Measurements from ENCODE around the gene NRP1.
A peak's percentile ranks its signal among the peaks of the same experiment; 100 is the strongest.

NRP1 gene

GRCh38 chr10:33201056-33201780 is 133.2 kb downstream of the NRP1 start:
- no peak for DNase-seq

- DNase-seq = peak; percentile 50
Measured at GRCh38 chr10:33199731-33200232, 134.7 kb downstream of the NRP1 start.

DNA sequence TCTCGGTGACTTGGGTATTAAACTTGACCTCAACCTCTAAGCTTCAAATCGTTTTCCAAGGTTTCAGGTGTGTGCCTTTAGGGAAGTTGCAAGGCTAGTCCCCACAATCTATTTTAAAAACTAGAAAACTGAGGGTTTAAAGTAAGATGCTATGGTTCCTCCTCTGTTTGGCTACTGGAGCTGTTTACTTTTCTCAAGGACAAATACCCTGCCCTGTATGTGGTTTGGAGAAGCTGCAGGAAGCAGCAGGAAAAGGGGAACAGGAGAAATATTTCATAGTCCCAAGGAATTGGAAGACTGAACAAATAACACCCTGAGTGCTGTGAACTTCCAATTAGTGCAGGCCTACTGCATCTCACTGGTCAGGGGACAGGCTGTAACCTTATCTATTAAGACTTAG is 135.9 kb downstream of the NRP1 start:
- DNase-seq = no peak

- no peak for DNase-seq
Measured at GRCh38 chr10:33196710-33197491, 137.6 kb downstream of the NRP1 start.

DNA sequence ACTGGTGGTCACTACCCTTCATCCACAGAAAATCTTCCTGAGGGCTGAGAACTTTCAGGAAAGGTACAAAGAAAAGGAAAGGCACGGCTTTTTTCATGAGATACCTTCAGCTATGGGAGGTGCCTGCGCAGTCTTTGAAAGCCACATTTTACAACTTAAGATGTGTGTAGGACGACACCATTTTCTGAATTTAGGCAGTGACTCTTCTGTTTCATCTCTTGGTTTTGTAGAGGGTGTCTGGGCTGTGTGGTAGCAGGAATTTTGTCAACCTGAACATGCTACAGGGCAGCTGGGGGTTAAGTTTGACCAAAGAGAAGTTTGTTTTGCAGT is 138.1 kb downstream of the NRP1 start:
- no peak for DNase-seq

- DNase-seq = peak; percentile 26
Measured at GRCh38 chr10:33195608-33196376, 138.7 kb downstream of the NRP1 start.

- peak; percentile 80 for DNase-seq
Measured at GRCh38 chr10:33193701-33194521, 140.6 kb downstream of the NRP1 start.

DNA sequence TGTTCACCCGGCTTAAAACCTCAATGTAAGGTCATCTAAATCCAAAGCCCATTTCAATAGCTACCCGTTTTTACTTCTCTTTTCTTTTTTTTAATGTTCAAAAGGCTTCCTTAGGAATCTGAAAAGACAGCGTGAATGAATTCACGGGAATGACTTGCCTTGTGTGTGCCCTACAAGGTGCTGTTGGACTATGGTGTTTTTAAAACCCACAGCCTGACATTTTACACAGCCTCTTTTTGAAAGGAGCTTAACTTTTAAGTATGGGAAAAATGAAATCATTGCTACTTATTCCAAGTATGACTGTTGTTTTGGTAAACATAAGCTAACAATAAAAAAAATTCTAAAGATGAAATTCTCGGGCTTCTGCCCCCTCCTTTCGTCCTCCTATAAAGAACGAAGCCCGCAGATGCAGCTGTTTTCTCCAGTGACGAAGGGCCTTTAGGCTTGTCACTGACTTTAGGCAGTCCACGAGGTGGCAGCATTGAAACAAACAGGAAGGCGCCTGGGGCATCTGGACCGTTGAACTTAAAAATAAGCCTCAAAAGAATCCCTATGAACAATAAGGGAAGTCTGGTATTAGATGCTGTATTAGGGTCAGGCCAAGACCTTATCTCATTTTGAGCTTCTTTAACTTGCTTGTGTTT is 141.3 kb downstream of the NRP1 start:
- DNase-seq = peak; percentile 89

- DNase-seq = peak; percentile 34
Measured at GRCh38 chr10:33192190-33192589, 142.3 kb downstream of the NRP1 start.

DNA sequence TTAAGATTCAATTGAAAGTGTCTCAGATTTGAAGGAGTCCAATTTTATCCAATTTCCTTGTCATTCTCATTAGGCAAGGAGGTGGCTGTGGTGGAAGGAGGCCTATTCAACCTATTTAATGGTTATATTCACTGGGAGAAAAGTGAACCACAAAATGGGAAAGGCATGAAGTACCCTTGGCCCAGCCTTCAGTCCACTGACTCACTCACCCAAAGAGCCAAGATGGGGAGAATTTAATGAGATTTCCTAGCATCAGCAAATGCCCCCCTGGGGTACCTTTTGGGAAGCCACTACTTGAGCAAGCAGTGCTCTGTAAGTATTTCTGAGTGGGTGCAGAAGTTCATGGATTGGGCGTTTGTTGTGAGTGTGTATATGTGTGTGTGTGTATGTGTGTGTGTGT is 144.1 kb downstream of the NRP1 start:
- DNase-seq = peak; percentile 43

- no peak for DNase-seq
Measured at GRCh38 chr10:33189808-33190207, 144.7 kb downstream of the NRP1 start.

DNA sequence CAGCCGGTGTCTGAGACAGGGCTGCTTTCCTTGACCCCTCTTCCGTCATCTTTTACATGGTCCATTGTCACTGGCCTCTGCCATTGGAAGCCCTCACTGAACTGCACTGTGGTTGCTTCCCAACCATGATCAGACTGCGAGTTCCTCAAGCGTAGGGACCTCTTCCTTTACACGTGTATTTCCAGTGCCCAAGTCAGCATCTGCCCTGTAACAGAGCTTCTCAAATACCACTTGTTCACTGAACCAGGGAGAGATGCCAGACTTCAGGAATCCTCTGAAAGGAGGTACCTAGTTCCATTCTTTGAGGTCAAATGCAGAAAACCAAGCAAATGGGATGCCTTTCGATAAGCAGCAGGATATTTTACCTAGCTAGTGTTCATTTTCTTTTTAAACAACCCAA is 145.1 kb downstream of the NRP1 start:
- no peak for DNase-seq

- no peak for DNase-seq
Measured at GRCh38 chr10:33187427-33187999, 147.0 kb downstream of the NRP1 start.

DNA sequence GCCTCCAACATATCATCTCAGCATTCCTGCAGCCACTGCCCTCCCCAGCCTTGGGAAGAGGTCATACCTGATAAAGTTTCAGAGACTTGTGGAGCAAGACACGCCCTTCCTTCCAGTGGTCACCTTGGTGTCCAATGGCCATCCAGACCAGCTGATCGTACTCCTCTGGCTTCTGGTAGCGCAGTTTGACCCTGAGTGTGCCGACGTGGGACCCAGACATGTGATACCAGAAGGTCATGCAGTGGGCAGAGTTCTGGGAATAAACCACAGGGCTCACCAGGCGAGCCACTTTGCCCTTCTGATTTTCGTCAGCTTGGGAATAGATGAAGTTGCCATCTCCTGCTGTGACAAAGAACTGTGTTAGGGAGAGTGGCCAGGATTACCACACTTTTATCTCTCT is 148.3 kb downstream of the NRP1 start:
- DNase-seq = no peak

DNA sequence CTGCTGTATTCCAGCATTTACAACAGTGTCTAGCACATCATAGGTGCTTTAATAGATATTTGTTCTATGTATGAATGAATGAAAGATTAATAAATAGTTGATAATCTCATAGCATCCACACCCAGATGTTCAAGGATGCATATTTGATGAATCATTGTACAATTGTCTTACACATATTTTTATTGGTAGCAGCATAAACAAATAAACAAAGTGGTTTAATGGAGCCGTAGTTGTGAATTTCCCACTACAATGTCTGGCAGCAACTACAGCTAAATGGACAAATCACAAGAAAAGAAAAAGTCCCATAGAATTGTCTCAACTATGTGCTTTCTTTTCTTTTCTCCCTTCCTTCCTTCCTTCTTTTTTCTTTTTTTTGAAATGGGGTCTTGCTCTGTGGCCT is 150.8 kb downstream of the NRP1 start:
- no peak for DNase-seq

GRCh38 chr10:33180921-33181320 is 153.5 kb downstream of the NRP1 start:
- no peak for DNase-seq

GRCh38 chr10:33180390-33180789 is 154.1 kb downstream of the NRP1 start:
- no peak for DNase-seq

- no peak for DNase-seq
Measured at GRCh38 chr10:33179067-33179466, 155.4 kb downstream of the NRP1 start.

GRCh38 chr10:33178026-33178755 is 156.3 kb downstream of the NRP1 start:
- DNase-seq = peak; percentile 38

GRCh38 chr10:33176688-33177087 is 157.8 kb downstream of the NRP1 start:
- no peak for DNase-seq
